GM12873 (cell line): ENCODE measurements around the gene C11orf21.

Source experiments
- CTCF ChIP-seq: IDR thresholded peaks from 2 replicates; pipeline ENCODE4 v1.5.1; 2012; ENCODE audit warnings: low read depth, mild to moderate bottlenecking, moderate library complexity, low read length, control low read depth; ENCODE audit not compliant: insufficient read depth; ENCODE audit errors: missing control alignments

The C11orf21 gene

GRCh38 chr11:2310073-2310785 lies 8.5 kb upstream of the C11orf21 start:
- TF ChIP-seq CTCF: no peak

GRCh38 chr11:2309251-2310072 lies 7.7 kb upstream of the C11orf21 start:
- TF ChIP-seq CTCF: no peak

- no peak for TF ChIP-seq CTCF
Observed at GRCh38 chr11:2308713-2309112, 7.0 kb upstream of the C11orf21 start.

GRCh38 chr11:2307501-2308331 lies 6.0 kb upstream of the C11orf21 start:
- no peak for TF ChIP-seq CTCF

- no peak for TF ChIP-seq CTCF
Observed at GRCh38 chr11:2306877-2307500, 5.3 kb upstream of the C11orf21 start.

GRCh38 chr11:2306452-2306823 lies 4.7 kb upstream of the C11orf21 start:
- no peak for TF ChIP-seq CTCF
